ENCODE results near the gene PLEKHH1.
"Not testable (repeated sequence)": the region's sequence is repeated elsewhere in the genome, so short reads cannot be mapped to it uniquely, and the experiment has no call there.

Gene PLEKHH1

GRCh38 chr14:67536087-67536486, 3.0 kb downstream of the PLEKHH1 start:
- DNase-seq = no peak

DNA sequence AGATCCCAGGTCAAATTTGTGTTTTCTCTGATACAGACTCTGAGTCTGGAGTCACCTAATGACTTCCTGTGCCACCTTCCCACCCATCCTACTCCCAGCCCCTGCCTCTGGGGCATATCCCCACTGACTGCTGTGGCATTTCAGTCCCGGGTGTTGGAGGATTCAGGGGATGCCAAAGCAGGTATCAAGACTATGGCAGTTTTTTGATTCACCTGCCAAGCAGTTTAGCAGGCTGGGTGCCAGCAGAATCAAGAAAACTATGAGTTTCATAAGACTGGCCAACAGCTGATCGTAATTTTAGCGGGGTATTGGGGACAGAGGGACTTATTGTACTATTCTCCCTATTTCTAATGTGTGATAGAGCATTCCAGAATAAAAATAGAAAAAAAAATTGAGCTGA, 4.6 kb downstream of the PLEKHH1 start:
- no peak for DNase-seq

DNA sequence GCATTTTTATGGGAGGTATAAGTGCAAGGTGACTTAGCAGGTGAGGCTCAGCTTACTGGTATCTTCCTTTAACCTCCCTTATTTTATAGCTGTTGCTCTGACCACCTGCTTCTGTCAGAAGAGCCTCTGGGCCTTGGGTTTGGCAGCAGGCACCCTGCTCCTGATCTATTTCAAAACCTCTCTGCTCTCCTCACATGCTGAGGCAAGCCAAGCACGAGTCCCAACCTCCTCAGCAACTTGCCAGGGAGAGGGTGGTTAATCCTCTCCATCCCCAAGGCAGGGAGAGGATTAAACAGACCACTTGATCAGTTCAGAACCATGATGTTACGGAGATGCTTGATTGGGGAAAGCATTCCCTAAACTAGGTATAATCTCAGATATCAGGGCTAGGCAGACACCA, 5.4 kb downstream of the PLEKHH1 start:
- no peak for DNase-seq

GRCh38 chr14:67539116-67539515, 6.0 kb downstream of the PLEKHH1 start:
- no peak for DNase-seq

DNA sequence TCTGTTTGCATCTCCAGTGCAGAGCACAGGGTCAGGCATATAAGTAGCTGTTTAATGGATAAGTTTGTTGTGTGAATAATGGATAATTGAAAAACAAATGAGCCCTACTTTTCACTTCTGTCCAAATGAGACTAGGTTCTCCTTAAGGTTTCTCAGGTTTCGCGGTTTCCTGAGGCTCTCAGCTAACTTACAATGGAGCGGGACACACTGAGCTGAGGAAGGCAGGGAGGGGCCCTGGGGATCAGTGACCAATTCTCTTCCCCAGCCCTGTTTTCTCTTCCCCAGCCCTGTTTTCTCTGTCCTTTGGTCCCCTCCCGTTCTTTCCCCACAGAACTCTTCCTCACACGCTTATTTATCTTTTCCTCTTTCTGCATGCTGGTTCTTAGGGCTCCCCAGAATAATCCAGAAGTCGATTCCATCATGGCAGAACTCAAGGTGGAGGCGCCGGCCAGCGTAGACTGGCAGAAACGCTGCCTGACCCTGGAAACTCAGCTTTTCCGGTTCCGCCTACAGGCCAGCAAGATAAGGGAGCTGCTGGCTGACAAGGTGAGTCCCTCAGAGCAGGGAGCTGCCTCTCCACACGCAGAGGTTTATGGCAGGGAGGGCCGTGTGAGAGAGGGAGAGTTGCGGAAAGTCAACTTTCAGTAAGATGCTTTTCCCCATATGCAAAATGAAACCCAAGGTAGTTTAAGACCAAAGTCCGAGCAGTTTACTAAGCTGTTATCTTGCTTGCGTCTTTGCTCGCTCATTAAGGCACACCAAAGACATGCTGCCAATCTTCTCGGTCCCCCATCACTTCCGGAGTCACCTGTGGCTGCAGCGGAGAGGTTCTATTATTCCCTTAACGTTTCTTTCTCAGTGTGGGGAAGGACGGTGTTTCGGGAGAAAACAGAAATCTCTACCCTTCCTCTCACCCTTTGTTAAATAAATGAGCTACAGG, 8.6 kb downstream of the PLEKHH1 start:
- peak; percentile 23 for DNase-seq

DNA sequence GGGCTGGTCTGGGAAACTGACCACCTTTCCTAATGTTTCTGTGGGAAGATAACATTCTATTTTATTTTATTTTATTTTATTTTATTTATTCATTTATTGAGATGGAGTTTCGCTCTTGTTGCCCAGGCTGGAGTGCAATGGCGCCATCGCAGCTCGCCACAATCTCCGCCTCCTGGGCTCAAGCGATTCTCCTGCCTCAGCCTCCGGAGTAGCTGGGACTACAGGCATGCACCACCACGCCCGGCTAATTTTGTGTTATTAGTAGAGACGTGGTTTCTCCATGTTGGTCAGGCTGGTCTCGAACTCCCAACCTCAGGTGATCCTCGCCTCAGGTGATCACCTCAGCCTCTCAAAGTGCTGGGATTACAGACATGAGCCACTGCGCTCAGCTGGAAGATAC, 9.5 kb downstream of the PLEKHH1 start:
- DNase-seq = not testable (repeated sequence)

DNA sequence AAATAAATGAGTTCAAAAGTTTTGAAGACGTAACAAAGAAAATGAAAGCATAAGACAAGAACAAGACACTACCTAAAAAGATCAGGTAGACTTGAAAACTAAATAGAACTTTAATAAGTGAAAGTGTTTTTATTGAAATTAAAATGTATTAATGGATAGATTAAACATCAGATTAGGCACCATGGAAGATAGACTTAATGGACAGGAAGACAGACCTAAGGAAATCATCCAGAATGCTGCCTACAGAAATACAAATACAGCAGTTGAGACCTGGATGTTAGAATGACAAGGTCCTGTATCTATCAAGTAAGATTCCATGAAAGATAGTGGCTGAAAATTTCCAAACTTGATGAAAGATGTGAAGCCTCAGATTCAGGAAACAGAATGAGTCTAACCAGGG, 11.5 kb downstream of the PLEKHH1 start:
- DNase-seq = no peak

DNA sequence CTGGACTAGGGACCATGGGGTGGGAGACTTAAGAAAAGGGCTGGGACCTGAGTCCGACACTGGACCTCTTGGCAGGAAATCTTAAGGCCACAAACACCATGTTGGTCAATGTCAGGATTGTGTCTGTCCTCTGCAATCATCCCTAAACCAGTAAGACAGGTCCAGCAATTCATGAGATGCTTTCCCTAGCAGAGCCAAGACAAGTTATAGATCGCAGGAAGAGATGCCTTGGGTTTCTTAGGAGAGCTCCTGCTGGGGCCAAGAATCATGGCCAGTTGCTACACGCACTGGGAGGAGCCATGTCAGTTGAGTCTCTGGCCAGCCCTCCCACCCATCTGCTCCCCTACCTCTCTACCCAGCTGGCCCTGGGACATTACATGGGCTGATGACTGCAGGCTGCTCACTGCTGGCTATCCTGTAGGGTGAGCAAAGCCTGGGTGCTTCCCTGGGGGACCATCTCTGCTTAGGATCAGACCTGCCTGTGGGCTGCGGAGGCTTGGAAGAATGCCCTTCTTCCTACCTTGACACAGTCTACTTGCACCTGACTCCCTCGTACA, 14.2 kb downstream of the PLEKHH1 start:
- DNase-seq = no peak

GRCh38 chr14:67549734-67550133, 16.6 kb downstream of the PLEKHH1 start:
- no peak for DNase-seq

DNA sequence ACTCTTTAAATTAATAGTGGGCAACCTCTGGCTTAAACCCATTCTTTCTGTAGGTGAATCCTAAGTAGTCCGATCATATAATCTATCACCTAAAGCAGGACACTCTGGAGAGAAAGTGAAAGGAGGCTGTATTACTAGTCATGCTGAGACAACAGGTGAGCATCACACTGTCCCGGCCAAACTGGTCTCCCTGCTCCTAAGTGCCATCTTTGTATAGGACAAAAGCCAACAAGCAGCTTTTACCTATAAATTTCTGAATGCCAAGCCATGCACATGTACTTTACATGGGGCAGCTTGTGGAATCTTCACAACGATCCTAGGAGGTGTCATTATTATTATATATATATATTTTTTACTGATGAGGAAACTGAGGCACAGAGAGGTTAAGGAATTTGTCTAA, 18.0 kb downstream of the PLEKHH1 start:
- DNase-seq = no peak

- DNase-seq = no peak
These were observed 18.9 kb downstream of the PLEKHH1 start for GRCh38 chr14:67551940-67552339.

- DNase-seq = no peak
These were observed 20.5 kb downstream of the PLEKHH1 start for GRCh38 chr14:67553547-67553946.

GRCh38 chr14:67554341-67554740, 21.3 kb downstream of the PLEKHH1 start:
- DNase-seq = no peak

- no peak for DNase-seq
These were observed 22.5 kb downstream of the PLEKHH1 start for GRCh38 chr14:67555518-67556090.

GRCh38 chr14:67556671-67557070, 23.6 kb downstream of the PLEKHH1 start:
- DNase-seq = no peak

GRCh38 chr14:67557118-67557517, 24.0 kb downstream of the PLEKHH1 start:
- no peak for DNase-seq

DNA sequence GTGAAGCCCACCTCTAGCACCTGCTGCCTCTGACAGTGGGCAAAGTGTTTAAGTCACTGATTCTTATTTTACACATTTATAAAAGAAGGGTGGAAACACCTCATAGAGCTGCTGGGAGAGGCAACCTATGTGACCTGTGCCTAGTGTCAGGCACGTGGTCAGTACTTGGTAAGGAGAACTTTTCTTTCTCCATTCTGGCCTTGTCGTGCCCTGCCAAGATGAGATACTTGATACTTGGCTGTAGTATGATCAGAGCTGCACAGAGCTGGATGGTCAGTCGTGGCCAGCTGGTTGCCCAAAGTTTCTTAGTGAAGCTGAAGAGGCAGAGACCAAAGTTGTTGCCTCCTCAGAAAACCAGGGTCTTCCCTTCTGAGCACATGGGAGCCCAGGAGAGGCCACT, 24.6 kb downstream of the PLEKHH1 start:
- no peak for DNase-seq

DNA sequence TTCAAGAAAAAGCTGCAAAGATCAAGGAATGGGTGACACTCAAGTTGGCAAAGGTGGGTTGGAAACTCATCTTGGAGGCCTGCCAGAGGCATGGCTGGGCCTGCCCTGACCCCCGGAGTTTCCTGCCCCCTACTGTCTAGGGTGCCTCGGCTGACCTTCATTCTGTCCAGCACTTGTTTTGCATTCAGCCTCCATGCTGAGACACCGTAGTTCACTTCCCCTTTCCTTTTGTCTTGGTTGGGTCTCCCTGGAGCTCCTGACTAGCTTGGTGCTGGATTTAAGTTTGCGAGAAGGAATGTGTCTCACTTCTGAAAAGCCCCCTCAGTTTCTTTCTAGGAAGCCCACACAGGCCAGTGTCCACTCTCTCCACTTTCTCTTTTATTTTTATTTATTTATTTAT, 26.5 kb downstream of the PLEKHH1 start:
- no peak for DNase-seq

GRCh38 chr14:67562025-67562775, 29.1 kb downstream of the PLEKHH1 start:
- DNase-seq = no peak

- no peak for DNase-seq
These were observed 29.7 kb downstream of the PLEKHH1 start for GRCh38 chr14:67562776-67563150.

GRCh38 chr14:67564236-67564635, 31.1 kb downstream of the PLEKHH1 start:
- no peak for DNase-seq

DNA sequence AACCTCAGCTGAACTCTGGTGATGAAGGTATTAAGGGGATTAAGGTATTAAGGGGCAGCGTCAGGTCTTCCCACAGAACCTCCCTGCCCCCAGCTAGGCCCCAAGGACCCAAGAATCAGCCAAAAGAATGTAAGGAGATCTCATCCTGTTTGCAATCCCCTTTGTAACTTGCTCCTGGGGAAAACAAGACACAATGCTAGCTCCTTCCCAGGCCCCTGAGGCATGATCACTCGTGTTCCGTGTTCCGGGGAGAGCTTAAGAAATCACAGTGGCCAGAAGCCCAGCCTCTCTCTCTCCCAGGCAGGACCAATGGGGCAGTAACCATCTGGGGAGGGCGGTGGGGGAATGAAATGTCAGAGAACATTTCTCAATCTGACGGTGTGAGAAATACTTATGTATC, 33.8 kb downstream of the PLEKHH1 start:
- no peak for DNase-seq

- no peak for DNase-seq
These were observed 34.6 kb downstream of the PLEKHH1 start for GRCh38 chr14:67567654-67568053.
